ENCODE results near the gene FAM53B.

GRCh38 chr10:124643330-124644009 is 100.7 kb downstream of the FAM53B start:
- TF ChIP-seq POLR2A (IDR thresholded peaks at IDR 0.05; ENCODE audit: low read depth, low read length), result no peak
- TF ChIP-seq PAX5 (IDR thresholded peaks at IDR 0.05; ENCODE audit: insufficient read depth, low read length, severe bottlenecking), result no peak

Data from GM12891 (cell line).